Measurements from ENCODE around the gene SH3PXD2B.
A peak's percentile ranks its signal among the peaks of the same experiment; 100 is the strongest.
"Not testable (repeated sequence)": the region's sequence is repeated elsewhere in the genome, so short reads cannot be mapped to it uniquely, and the experiment has no call there.

The SH3PXD2B gene

DNA sequence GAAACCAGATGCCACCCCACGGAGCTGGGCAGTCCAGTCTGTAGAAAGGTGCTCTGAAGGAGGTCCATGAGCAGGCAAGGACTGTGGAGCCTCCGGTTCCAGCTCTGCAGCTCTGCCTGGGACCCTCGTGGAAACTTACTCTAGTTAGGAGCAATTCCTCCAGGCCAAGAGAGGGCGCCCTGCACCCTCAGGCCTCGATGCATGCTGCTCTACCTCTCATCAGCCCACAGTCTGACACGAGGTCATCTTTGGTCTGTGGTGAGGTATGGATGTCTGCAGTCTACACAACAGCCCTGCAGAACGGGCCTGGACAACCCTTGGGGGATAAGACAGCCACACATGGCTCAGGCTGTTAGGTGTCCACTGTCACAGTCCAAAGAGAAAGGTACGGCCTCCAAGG, 120.1 kb downstream of the SH3PXD2B start:
- DNase-seq = no peak

DNA sequence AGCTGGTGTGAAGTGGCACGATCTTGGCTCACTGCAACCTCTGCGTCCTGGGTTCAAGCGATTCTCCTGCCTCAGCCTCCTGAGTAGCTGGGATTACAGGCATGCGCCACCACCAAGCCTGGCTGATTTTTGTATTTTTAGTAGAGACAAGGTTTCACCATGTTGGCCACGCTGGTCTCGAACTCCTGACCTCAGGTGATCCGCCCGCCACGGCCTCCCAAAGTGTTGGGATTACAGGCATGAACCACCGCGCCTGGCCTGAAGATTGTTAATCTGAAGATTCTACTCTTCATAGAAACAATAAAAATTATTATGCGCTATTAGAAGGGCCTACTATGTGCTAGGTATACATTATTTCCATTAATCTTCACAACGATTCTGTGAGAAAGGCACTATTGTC, 127.4 kb downstream of the SH3PXD2B start:
- not testable (repeated sequence) for DNase-seq

DNA sequence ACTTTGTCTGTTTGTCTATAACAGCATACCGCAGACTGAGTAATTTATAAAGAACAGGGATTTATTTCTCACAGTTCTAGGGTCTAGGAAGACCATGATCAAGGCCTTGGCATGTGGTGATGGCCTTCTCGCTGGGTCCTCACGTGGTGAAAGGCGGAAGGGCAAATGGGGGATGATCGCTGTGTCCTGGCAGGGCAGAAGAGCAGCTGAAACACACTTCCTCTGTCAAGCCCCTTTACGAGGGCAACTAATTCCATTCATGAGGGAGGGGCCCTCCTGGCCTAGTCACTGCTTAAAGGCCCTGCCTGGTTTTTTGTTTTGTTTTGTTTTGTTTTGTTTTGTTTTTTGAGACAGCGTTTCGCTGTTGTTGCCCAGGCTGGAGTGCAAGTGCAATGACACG, 128.9 kb downstream of the SH3PXD2B start:
- DNase-seq = no peak

DNA sequence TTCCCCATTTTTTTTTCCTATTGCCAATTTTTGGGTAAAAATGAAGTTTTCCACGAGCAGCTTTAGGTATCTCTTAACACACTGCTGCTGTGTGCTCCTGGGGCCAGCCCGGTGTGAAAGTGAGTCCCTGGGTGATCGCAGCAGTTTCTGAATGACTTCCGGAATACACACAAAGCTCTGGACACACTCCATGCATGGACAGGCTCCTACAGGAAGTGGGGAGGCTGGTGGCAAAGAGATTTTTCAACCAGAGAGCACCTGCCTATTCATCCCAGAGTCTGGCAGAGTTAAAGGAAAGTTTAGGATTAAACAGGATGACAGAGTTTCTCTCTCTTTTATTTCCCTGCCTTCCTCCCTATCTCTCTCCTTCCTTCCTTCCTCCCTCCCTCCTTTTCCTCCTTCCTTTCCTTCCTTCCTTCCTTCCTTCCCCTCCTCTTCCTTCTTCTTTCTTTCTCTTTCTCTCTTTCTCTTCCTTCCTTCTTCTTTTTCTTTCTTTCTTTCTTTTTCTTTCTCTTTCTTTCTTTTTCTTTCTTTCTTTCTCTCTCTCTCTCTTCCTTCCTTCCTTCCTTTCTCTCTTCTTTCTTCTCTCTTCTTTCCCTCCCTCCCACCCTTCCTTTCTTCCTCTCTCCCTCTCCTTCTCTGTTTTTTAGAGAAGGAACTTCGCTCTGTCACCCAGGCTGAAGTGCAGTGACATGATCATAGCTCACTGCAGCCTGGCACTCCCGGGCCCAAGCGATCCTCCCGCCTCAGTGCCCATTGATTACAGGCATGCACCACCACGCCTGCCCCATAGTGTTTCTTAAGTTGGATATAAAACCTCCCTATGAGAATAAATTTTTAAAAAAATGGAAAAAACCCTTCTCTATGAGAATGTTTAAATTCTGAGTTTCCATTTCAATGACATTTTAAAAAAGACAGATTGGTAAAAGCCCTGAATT, 132.0 kb downstream of the SH3PXD2B start:
- no peak for DNase-seq

DNA sequence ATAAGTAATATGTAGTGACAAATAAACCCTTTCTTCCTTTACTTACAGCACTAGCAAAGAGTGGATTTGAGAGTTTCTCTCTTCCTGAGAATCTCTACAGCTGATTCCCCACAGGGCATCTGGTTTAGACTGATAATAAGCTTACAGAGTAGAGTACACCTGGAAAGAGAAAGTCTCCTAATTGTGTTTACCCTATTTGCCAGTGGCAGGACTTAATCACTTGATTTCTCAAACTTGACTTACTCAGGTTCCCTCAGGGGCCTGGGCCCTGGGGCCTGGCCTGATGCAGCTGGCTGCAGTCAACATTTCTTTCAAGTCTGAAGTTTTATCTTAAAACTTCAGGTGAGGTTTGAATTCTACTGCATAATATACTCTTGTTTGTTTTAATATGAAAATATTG, 132.7 kb downstream of the SH3PXD2B start:
- no peak for DNase-seq

DNA sequence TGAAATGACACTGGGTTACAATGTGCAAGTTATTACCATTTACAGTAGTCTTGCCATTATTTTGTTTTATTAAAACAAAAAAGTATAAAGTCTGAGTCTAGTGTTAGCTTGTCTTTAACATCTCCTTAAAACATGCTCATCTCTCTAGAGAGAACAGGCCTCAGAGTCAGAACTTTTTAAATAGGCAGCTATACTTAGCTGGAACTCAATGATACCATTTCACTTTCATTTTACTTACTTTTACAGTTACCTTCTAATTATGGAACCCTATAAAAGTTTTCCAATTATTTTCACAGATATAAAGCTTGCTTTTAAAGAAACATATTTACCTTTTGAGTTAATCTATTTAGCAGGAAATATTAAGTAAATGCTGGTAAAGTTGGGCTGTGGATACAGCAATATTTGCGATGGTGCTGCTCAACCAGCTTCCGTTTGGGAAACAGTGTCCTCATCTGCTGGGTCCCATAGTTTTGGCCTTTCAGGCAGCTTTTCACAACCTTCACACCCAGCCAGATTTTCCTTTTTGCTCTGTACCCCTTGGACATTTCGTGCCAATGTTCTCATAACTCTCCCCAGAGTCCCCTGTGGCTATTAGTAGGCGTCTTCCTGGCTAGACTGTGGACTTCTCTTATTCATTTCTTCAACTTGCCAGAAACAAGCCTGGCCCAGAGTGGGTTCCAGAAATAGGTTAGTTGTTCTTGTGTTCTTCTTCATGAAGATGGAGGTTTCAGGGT, 134.4 kb downstream of the SH3PXD2B start:
- no peak for DNase-seq

DNA sequence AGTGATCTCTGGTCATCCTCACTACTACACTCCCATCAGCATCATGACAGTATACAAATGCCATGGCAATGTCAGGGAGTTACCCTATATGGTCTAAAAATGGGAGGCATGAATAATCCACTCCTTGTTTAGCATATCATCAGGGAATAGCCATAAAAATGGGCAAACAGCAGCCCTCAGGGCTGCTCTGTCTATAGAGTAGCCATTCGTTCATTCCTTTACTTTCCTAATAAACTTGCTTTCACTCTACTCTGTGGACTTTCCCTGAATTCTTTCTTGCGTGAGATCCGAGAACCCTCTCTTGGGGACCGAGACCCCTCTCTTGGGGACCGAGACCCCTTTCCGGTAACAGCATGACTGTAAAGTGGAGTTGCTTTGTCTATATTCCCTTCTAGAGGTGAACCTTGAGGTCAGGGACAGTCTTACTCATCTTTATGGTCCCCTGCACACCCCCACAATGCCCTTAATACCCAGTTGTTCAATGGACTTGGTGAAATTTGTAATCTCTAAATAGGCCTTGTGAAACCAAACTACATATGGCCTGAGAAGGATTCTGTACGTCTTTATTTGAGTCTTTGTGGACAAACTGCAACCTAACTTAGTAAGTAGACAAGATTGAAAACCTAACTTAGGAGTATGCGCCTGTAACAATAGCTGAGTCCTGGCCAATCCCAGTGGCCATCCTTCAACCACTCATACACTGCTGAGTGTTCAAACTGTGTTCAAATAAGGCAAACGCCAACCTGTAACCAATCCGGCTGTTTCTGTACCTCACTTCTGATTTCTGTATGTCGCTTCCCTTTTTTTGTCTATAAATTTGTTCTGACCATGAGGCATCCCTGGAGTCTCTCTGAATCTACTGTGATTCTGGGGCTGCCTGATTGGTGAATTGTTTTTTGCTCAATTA, 138.5 kb downstream of the SH3PXD2B start:
- no peak for DNase-seq

DNA sequence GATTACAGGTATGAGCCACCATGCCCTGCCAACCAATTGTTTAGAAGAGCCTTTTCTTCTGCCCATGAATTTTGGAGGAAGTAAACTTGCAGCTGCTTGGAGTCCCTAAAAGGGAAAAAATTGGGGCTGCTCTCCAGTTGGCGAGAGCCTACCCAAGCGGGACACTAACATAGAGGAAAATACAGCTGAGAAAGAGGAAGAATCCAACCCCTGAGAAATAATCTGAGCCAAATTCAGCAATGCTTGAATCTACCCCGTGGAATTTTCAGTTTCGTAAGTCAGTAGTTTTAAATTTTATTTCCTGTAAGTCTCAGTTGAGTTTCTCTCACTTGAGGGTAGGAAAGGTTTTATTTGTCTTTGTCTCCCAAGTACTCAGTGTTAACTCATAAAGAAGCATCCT, 140.4 kb downstream of the SH3PXD2B start:
- no peak for DNase-seq

DNA sequence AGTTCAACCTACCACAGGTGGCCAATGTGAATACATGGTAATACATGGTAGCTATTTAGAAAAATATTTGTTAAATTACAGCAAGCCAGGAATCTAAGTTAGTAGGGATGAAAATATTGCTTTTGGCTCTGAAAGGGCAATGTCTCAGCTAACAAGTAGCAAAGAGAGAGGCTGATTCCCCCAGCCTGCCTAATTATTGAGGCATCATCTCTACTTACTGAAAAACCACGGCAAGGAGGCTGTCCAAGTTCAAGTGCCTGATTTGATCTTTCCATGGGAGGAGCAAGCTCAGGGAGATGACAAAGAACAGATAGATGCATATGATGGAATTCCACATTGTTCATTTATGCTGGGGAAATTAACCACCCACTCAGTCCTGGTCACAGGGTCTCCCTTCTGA, 142.0 kb downstream of the SH3PXD2B start:
- no peak for DNase-seq

DNA sequence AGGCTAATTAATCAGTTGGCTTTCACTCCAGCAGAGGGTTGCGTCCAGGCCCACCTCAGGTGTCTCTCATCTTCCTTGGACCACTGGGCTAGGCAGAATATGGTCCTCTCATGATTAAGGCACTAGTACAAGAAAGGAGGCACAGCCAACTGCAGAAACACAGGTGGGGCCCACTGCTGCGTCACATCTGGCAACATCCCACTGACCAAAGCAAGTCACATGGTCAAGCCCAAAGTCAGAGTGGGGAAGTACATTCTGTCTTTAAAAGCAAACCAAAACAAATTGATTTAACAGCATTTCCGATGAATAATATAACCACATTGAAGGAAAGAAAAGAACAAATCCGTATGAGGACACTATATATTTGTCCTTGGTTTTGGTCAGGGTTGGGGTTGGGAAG, 142.7 kb downstream of the SH3PXD2B start:
- no peak for DNase-seq

DNA sequence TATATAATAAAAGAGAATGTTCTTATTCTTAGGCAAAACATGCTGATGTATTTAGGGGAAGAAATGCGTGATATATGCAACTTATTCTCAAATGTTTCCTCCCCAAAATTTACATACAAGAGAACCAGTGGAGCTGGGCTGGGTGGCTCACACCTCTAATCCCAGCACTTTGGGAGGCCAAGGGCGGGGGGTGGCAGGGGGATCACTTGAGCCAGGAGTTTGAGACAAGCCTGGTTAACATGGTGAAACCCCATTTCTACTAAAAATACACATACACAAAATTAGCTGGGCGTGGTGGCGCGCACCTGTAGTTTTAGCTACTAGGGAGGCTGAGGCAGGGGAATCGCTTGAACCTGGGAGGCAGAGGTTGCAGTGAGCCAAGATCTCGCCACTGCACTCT, 143.3 kb downstream of the SH3PXD2B start:
- no peak for DNase-seq

DNA sequence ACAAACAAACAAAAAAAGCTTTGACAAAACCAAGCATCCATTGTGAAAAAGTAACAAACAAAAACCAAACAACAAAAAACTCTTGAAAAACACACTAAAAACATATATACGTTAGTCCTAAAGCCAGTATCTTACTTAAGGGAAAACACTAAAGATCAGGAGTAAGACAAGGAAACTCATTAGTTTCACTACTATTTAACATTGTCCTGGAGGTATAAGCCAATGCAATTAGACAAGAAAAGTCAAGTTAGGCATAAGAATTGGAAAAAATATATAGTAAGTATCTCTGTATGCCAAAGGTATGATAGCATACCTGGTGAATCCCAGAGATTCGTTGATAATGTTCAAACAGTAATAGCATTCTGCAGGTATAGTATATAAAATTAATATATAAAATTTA, 148.9 kb downstream of the SH3PXD2B start:
- DNase-seq = no peak

DNA sequence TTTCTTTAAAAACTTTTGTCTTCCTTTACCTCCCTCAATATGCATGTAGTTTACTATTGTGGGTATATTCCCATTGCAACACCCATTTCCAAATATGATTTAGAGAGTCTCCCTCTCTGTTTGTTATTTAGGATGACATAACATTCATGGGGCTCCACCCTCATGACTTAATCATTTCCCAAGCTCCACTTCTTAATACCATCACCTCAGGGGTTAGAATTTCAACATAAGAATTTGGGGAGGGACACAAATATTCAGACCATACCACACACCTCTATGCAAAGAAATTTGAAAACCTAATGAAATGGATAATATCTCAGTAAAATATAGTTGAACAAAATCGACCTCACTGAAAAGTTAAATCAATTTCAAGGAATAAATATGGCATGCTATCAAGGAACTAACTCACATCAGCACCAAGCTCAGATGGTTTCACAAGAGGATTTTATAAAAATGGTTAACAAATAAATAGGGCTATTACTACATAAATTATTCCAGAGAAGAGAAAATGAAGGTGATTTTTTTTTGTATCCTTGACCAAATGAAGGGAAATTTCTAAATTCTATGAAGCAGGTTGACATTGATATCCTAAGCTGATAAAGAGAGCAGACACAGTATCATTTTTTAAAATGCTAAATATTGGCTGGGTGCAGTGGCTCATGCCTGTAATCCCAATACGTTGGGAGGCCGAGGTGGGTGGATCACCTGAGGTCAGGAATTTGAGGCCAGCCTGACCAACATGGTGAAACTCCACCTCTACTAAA, 150.6 kb downstream of the SH3PXD2B start:
- DNase-seq = no peak

DNA sequence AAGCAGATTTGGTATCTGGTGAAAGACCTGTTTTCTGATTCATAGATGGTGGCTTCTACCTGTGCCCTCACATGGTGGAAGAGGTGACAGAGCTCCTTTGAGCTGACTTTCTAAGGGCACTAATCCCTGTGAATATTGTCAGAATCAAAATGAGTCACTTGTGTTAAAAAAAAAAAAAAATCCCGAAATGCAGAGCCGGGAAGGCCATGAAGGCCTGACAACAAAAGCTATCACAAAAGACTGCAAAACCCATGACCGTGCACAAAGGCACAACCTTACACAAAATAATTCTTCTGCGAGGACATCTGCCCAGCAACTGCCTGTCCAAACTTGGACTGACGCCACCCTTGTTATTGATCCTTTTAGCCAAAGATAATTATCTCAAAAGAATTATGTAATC, 151.2 kb downstream of the SH3PXD2B start:
- DNase-seq = no peak

DNA sequence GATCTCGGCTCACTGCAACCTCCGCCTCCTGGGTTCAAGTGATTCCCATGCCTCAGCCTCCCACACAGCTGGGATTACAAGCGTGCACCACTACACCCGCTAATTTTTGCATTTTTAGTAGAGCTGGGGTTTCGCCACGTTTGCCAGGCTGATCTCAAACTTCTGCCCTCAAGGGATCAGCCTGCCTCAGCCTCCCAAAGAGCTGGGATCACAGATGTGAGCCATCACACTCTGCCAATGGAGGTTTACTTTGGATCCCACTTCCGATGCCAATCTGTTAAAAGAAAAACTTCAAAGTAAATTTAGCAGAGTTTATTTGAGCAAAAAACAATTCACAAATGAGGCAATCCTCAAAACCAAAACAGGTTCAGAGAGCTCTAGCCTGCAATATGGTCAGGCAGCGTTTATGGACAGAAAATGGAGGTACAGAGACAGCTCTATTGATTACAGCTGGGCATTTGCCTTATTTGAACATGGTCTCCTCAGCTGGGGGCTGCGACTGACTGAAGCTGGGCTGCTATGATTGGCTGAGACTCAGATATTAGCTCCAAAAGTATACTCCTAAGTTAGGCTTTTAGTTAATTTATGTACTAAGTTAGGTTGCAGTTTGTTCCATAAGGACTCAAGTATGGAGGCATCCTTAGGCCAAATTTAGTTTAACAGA, 152.1 kb downstream of the SH3PXD2B start:
- DNase-seq = no peak

DNA sequence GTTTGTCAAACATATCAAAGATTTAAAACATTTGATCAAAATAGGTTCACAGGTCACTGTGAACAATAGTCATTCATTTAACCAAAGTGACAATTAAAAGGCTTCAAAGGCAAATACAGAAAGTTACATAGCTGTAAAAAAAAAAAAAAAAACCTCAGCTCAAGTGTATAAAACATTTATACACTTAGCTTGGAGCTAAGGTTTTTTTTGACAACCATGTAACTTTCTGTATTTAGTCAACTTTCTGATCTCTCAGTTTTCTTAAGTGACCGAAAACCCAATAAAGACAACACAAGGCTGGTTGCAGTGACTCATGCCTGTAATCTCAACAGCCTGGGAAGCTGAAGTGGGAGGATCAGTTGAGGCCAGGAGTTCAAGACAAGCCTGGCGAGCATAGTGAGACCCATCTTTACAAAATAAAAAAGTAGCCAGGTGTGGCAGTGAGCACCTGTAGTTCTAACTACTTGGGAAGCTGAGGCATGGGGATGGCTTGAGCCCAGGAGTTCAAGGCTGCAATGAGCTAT, 154.3 kb downstream of the SH3PXD2B start:
- DNase-seq = no peak

DNA sequence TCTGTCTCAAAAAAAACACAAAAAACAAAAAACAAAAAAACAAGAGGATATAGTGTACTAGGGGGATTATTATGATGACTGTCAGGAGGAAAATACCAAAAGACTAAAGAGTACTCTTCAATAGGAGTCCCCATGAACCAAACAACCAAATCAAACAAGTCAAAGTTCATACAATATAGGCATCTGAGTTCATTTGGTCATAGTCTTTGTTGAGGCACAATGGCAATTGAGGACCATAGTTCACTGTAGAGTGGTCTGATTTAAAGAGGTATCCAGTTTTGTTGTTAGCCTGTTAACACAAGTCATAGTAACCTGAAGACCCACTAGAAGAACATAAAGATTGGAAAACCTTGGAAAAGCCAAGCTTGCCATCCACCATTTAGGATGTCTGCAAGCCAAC, 159.5 kb downstream of the SH3PXD2B start:
- no peak for DNase-seq

DNA sequence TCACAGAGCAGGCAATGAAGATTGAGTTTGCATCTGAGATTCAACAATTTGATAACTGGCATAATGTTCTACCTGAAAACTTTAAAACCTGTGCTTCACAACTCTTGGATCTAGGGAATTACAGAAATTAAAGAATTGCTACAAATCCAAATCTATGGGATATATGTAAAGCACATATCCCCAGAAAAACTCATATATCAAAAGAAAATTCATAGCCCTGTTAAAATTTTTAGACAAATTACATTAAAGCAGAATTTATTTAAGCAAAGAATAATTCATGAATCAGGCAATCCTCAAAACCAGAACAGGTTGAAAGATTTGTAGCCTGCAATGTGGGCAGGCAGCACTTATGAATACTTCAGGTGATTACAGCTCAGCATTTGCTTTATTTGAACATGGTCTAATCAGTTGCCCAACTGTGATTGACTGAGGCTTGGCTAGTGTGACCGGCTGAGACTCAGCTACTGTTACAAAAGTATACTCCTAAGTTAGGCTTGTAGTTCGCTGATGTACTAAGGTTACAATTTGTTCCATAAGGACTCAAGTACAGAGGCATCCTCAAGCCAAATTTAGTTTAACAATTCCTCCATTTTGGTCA, 160.5 kb downstream of the SH3PXD2B start:
- no peak for DNase-seq

DNA sequence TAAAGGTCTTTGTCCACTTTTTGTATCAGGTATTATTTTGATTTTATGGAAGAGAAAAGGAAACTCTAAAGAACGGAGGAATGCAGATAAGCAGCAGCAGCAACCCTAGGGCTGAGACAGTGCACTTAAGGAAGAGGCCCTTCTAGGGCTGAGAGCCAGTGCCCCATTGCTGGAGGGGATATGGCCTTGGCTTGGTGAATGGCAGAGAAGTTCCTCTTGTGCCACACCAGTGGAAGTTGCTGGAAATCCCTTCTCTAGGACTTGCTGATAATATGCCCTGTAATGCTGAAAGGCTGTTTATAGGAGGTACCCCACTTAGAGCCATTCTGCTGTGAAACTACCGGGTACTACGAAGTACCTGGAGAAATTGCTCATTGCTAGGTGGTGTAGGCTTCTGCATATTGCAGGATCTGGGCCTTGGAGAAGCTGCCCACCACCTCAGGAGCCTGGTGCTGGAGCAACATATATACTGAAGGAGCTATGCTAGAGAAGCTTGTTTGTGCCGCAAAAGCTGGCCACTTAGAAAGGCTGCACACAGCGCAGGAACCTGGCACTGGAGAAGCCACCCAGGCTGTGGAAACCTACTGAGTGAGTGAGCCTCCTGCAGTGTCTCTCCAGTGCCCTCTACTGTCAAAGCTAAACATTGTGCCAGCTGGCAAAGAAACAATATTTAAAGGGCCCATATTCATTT, 161.1 kb downstream of the SH3PXD2B start:
- peak; percentile 54 for DNase-seq

DNA sequence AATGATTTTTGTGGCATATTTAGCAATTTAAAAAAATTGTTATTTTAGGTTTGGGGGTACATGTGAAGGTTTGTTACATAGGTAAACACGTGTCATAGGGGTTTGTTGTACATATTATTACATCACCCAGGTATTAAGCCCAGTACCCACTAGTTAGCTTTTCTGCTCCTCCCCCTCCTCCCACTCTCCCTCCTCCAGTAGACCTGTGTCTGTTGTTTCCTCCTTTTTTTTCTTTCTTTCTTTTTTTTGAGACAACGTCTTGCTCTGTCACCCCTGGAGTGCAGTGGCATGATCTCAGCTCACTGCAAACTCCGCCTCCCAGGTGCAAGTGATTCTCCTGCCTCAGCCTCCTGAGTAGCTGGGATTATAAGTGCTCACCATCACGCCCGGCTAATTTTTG, 162.5 kb downstream of the SH3PXD2B start:
- DNase-seq = not testable (repeated sequence)

DNA sequence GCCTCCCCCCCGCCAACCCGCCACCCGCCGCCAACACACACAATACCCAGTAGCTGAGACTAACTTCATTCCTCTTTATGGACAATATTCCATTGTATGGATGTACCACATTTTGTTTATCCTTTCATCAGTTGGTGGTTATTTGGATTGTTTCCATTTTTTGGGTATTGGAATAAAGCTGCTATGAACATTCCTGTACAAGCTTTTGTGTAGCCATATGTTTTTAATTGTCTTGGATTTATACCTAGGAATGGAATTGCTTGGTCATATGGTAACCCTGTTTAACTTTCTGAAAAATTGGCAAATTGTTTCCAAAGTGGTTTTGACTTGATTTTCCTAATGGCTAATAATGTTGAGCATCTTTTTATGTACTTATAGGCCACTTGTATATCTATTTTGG, 165.9 kb downstream of the SH3PXD2B start:
- no peak for DNase-seq
